BLaER1 treated with 17β-estradiol and CSF1 and Interleukin-3, amounts not matched to agents 10 nM and 100 nM (cell line): ENCODE measurements around the gene EIF3L.
"Not testable (repeated sequence)": the region's sequence is repeated elsewhere in the genome, so short reads cannot be mapped to it uniquely, and the experiment has no call there.

Source experiments
- H3K27ac ChIP-seq, 11 experiments: shearing (Covaris generic); formaldehyde crosslinking; 2 replicates each; pipeline ENCODE4 v1.8.1; 2022
- H3K27me3 ChIP-seq, 11 experiments: shearing (Covaris generic); formaldehyde crosslinking; 2 replicates each; pipeline ENCODE4 v1.8.1; 2022
- H3K36me3 ChIP-seq, 11 experiments: shearing (Covaris generic); formaldehyde crosslinking; 2 replicates each; pipeline ENCODE4 v1.8.1; 2022
- H3K4me1 ChIP-seq, 10 experiments: shearing (Covaris generic); formaldehyde crosslinking; 2 replicates each; pipeline ENCODE4 v1.8.1; 2022
- H3K4me2 ChIP-seq, 11 experiments: shearing (Covaris generic); formaldehyde crosslinking; 2 replicates each; pipeline ENCODE4 v1.8.1; 2022
- H3K4me3 ChIP-seq, 10 experiments: shearing (Covaris generic); formaldehyde crosslinking; 2 replicates each; pipeline ENCODE4 v1.8.1; 2022
- H3K9ac ChIP-seq, 11 experiments: shearing (Covaris generic); formaldehyde crosslinking; 2 replicates each; pipeline ENCODE4 v1.8.1; 2022
- H3K9me3 ChIP-seq, 11 experiments: shearing (Covaris generic); formaldehyde crosslinking; replicated peaks in 1 of 11; 2 replicates each; pipeline ENCODE4 v1.8.1; 2022
- H4K20me1 ChIP-seq, 11 experiments: shearing (Covaris generic); formaldehyde crosslinking; 2 replicates each; pipeline ENCODE4 v1.8.1; 2022
- Cebpa-rat ChIP-seq, 11 experiments: shearing (Covaris generic); IDR thresholded peaks; 2 replicates each; pipeline ENCODE4 v1.8.1; 2022

Gene EIF3L

DNA sequence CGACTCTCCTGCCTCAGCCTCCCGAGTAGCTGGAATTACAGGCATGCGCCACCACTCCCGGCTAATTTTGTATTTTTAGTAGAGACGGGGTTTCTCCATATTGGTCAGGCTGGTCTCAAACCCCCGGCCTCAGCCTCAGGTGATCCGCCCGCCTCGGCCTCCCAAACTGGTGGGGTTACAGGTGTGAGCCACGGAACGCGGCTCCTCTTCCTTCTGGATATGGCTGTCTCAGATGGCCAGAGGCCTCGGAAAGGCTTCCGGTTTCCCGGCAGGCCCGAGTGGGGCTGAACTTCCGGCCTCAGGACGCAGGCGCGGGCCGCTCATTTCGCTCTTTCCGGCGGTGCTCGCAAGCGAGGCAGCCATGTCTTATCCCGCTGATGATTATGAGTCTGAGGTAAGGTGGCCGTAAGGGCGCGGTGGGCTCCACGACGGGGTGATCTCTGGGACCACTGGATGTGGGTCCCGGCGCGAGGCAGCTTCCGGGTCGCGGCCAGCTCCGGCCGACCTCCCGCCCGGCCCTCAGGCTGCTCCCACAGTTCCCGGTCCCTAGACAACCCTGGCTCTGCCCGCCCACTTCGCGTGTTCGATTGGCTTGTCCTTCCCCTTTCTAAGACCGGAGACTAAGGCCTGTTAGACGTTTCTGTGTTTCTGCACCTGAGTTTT, at the start of gene EIF3L:
TSS of gene EIF3L (plus strand) at position 331 of the 663 bp plus-strand sequence. CDS start at position 362, 31 bp downstream.
- peaks cover 12 to 47% (median 41%) of the 10 kb centered on the region in 11 experiments; a peak in 21 of 22 replicates for H4K20me1 ChIP-seq
- H3K4me2 ChIP-seq: peak within 1 kb of the TSS; percentile 87 to 99 (median 92)
- peak within 1 kb of the TSS; percentile 88 to 96 (median 91) for H3K9ac ChIP-seq
- no peak for TF ChIP-seq Cebpa-rat (IDR thresholded peaks at IDR 0.05)
- peak within 1 kb of the TSS; percentile 87 to 92 (median 90) for H3K27ac ChIP-seq
- H3K9me3 ChIP-seq: peaks cover 0 to 12% (median 9%) of the 10 kb centered on the region in 11 experiments; a peak in 14 of 22 replicates
- peaks cover 26 to 37% (median 30%) of the 10 kb centered on the region in 10 experiments for H3K4me1 ChIP-seq
- peaks cover 35 to 45% (median 40%) of the 10 kb centered on the region in 11 experiments for H3K36me3 ChIP-seq
- no peaks in the 10 kb centered on the region for H3K27me3 ChIP-seq
- peak within 1 kb of the TSS; percentile 73 to 84 (median 80) for H3K4me3 ChIP-seq

DNA sequence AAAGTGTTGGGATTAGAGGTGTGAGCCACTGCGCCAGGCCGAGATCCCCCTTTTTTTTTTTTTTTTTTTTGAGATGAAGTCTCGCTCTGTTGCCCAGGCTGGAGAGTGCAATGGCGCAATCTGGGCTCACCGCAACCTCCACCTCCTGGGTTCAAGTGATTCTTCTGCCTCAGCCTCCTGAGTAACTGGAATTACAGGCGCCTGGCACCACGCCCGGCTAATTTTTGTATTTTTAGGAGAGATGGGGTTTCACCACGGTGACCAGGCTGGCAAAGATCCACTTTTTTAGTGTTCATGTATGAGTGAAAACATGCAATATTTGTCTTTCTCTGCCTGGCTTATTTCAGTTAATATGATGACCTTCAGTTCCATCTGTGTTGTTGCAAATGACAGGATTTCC, 49.2 kb upstream of the EIF3L start:
- Histone ChIP-seq H4K20me1 (peaks cover 0 to 17% (median 1%) of the 10 kb centered on the region in 11 experiments; a peak in 6 of 22 replicates), H3K4me1 (peaks cover 5 to 25% (median 16%) of the 10 kb centered on the region in 10 experiments; a peak in 19 of 20 replicates), H3K27me3 (peaks cover 33 to 40% (median 38%) of the 10 kb centered on the region in 11 experiments)
- not testable (repeated sequence) for H3K9ac ChIP-seq, H3K27ac ChIP-seq, H3K4me3 ChIP-seq, H3K4me2 ChIP-seq, H3K36me3 ChIP-seq, H3K9me3 ChIP-seq

GRCh38 chr22:37801946-37802309, 47.3 kb upstream of the EIF3L start:
- peaks cover 52 to 59% (median 58%) of the 10 kb centered on the region in 11 experiments for H3K27me3 ChIP-seq
- peak overlapping the region; percentile 42 to 83 (median 66); a peak in 20 of 22 replicates for H3K9ac ChIP-seq
- peak overlapping the region; percentile 58 to 78 (median 71) for H3K4me3 ChIP-seq
- H3K4me1 ChIP-seq: peaks cover 14 to 32% (median 24%) of the 10 kb centered on the region in 10 experiments
- H3K36me3 ChIP-seq: no peaks in the 10 kb centered on the region
- peak overlapping the region; percentile 90 to 99 (median 98) for H3K4me2 ChIP-seq
- peaks cover 0 to 28% (median 17%) of the 10 kb centered on the region in 11 experiments; a peak in 8 of 22 replicates for H4K20me1 ChIP-seq
- TF ChIP-seq Cebpa-rat (IDR thresholded peaks at IDR 0.05): no peak
- peak overlapping the region in 1 of 11 experiments; percentile 28; a peak in 2 of 22 replicates for H3K27ac ChIP-seq
- peaks cover 0 to 13% (median 9%) of the 10 kb centered on the region in 11 experiments; a peak in 13 of 22 replicates for H3K9me3 ChIP-seq

GRCh38 chr22:37802310-37803194, 46.7 kb upstream of the EIF3L start:
- Histone ChIP-seq H3K4me3 (peak overlapping the region; percentile 58 to 78 (median 71)), H3K27ac (peak overlapping the region in 1 of 11 experiments; percentile 28; a peak in 3 of 22 replicates), H3K9ac (peak overlapping the region; percentile 42 to 83 (median 66); a peak in 21 of 22 replicates), H3K9me3 (peaks cover 0 to 13% (median 9%) of the 10 kb centered on the region in 11 experiments; a peak in 13 of 22 replicates), H3K4me1 (peaks cover 18 to 38% (median 29%) of the 10 kb centered on the region in 10 experiments), H3K27me3 (peaks cover 58 to 66% (median 64%) of the 10 kb centered on the region in 11 experiments), H3K36me3 (no peaks in the 10 kb centered on the region), H3K4me2 (peak overlapping the region; percentile 90 to 99 (median 98)), H4K20me1 (peaks cover 0 to 28% (median 17%) of the 10 kb centered on the region in 11 experiments; a peak in 9 of 22 replicates)
- 0 out of 22 replicates have a peak, but pooled peaks of 1 of the 11 experiments have one; percentile 34 for TF ChIP-seq Cebpa-rat (IDR thresholded peaks at IDR 0.05)

- H3K4me1 ChIP-seq: peaks cover 21 to 41% (median 33%) of the 10 kb centered on the region in 10 experiments
- no peak for TF ChIP-seq Cebpa-rat (IDR thresholded peaks at IDR 0.05)
- H3K4me3 ChIP-seq: peak overlapping the region; percentile 58 to 78 (median 71); a peak in 18 of 20 replicates
- H3K36me3 ChIP-seq: no peaks in the 10 kb centered on the region
- peak overlapping the region; percentile 90 to 99 (median 98) for H3K4me2 ChIP-seq
- H3K27me3 ChIP-seq: peaks cover 65 to 72% (median 71%) of the 10 kb centered on the region in 11 experiments
- H4K20me1 ChIP-seq: peaks cover 0 to 28% (median 17%) of the 10 kb centered on the region in 11 experiments; a peak in 9 of 22 replicates
- H3K9ac ChIP-seq: peak overlapping the region in 1 of 11 experiments; percentile 83; a peak in 1 of 22 replicates
- peaks cover 0 to 13% (median 9%) of the 10 kb centered on the region in 11 experiments; a peak in 13 of 22 replicates for H3K9me3 ChIP-seq
- no peak overlapping the region for H3K27ac ChIP-seq
These were observed 46.0 kb upstream of the EIF3L start for GRCh38 chr22:37803195-37803638.

DNA sequence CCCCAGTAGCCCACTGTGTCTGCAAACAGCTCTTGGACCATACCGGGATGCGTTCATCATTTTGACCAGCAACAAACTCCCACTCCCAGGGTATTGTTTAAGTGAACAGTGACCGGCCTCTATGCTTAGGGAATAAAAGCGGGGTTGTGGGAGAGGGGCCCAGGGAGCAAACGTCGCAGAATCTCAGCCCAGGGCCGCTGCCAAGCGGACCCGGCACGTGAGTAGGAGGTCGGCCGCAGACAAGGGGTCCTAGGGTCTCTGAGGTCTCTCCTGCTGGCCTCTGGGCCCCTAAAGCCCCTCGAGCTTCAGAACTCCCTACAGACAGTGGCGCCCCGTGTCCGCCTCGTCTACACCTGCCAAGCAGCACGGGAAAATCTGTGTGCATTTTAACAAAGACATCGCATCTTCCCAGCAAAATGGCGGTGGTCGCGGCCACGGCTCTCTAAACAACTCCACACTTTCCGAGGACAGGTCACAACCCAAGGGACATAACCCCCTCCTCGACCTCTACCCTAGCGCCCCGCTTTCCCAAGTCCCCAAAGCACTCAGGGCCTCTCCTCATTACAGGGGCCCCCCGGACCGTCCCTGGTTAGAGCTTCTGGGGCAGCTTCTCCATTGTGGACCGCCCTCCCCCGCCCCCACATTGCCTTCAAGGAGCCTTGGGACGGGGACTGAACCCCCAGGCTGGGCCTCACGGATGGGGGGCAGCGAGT, 45.4 kb upstream of the EIF3L start:
- no peak overlapping the region for H3K9ac ChIP-seq
- peaks cover 25 to 46% (median 39%) of the 10 kb centered on the region in 10 experiments for H3K4me1 ChIP-seq
- peaks cover 0 to 34% (median 18%) of the 10 kb centered on the region in 11 experiments; a peak in 9 of 22 replicates for H4K20me1 ChIP-seq
- H3K36me3 ChIP-seq: no peaks in the 10 kb centered on the region
- no peak overlapping the region for H3K27ac ChIP-seq
- H3K4me2 ChIP-seq: no peak overlapping the region
- H3K4me3 ChIP-seq: no peak overlapping the region
- H3K9me3 ChIP-seq: peaks cover 0 to 13% (median 9%) of the 10 kb centered on the region in 11 experiments; a peak in 13 of 22 replicates
- no peak for TF ChIP-seq Cebpa-rat (IDR thresholded peaks at IDR 0.05)
- peaks cover 71 to 78% (median 76%) of the 10 kb centered on the region in 11 experiments for H3K27me3 ChIP-seq

DNA sequence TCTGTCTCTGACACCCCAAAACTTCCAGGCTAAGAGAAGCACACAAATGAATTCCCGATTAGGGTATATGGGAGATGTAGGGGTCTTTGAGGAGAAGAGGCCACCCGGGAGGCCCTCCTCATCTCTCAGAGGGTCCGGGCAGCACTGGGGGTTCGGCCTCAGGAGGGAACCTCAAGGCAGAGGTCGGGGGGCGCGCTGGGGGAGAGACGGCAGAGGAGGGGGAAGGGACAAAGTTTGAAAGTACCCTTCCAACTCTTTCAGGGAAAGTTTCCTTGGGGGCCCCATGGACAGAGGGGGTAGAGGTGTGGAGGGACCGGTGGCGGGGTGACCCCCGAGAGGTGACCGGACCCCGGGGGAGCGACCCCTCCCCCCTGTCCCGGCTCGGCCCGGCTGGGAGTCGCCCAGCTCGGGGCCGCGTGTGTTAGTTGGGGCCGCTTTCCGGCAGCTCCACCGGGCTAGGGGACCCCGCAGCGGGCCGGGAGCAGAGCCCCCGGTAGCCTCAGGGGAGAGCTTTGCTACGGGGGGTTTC, 44.8 kb upstream of the EIF3L start:
- Histone ChIP-seq H3K9ac (peak overlapping the region in 3 of 11 experiments; percentile 24 to 55 (median 26); a peak in 2 of 22 replicates), H3K4me1 (peaks cover 25 to 47% (median 40%) of the 10 kb centered on the region in 10 experiments), H3K36me3 (no peaks in the 10 kb centered on the region), H4K20me1 (peaks cover 0 to 39% (median 19%) of the 10 kb centered on the region in 11 experiments; a peak in 9 of 22 replicates), H3K27ac (no peak overlapping the region), H3K4me3 (peak overlapping the region in 5 of 10 experiments; percentile 7 to 40 (median 14); a peak in 7 of 20 replicates), H3K27me3 (peaks cover 77 to 84% (median 83%) of the 10 kb centered on the region in 11 experiments), H3K9me3 (peaks cover 0 to 13% (median 9%) of the 10 kb centered on the region in 11 experiments; a peak in 13 of 22 replicates), H3K4me2 (peak overlapping the region in 7 of 11 experiments; percentile 4 to 47 (median 24); a peak in 6 of 22 replicates)
- TF ChIP-seq Cebpa-rat (IDR thresholded peaks at IDR 0.05): no peak
